Omental fat pad (tissue), 4 donors: ENCODE data around the gene ABHD3. TPM values are rescaled to one million over a fixed set of nuclear protein-coding genes. Genes with fewer than 3 reads are reported as not detected.
A peak's percentile ranks its signal among the peaks of the same experiment; 100 is the strongest.
"Not testable (repeated sequence)": the region's sequence is repeated elsewhere in the genome, so short reads cannot be mapped to it uniquely, and the experiment has no call there.

Source experiments
- ATAC-seq: fragments of 150-250 bp; one replicate; pipeline ENCODE4 v1.9.1; 2016; ENCODE audit warnings: mild to moderate bottlenecking, moderate library complexity; ENCODE audit not compliant: low FRiP score
- DNase-seq: peaks from one replicate; pipeline ENCODE4 v3.0.0-alpha.2; 2019; ENCODE audit warnings: low spot score
- total RNA-seq, 4 donors: library from RNA; depleted of rRNA; stranded (reverse); fragments of >200 nt; gene quantifications; one replicate each; pipeline ENCODE4 v1.1.0, GENCODE V29; 2016
- TF ChIP-seq, protein P1 (sequence below), 3 donors: fragments of 450-650 bp; IDR thresholded peaks; one replicate each; pipeline ENCODE4 v1.5.1; 2016 to 2017; ENCODE audit warnings: antibody characterized with exemption in 3 of 3, mild to moderate bottlenecking in 3 of 3, moderate library complexity in 2 of 3

ABHD3 gene
- total RNA-seq, 4 donors from 2014 or later = 9.6 to 26.8 (median 14.5) TPM

DNA sequence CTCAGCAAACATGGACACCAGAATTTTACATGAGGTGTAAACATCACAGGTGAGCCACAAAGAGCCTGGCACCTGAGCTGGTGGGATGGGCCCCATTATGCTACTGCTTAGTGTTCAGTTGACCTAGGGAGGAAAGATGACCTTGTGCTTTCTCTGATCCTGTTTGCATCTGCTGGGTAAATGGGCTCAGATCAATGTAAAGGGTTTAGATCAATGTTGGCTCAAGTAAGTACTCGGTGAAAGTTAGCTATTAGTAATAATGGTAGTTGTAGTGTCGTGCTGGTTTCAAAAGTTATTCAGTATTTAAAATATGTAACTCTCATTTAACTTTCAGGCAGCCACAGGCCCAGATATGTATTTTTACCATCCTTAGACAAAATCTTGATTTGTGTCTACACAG, 19.8 kb downstream of the ABHD3 start:
- no peak for ATAC-seq
- no peak for DNase-seq
- TF ChIP-seq, protein P1, sequence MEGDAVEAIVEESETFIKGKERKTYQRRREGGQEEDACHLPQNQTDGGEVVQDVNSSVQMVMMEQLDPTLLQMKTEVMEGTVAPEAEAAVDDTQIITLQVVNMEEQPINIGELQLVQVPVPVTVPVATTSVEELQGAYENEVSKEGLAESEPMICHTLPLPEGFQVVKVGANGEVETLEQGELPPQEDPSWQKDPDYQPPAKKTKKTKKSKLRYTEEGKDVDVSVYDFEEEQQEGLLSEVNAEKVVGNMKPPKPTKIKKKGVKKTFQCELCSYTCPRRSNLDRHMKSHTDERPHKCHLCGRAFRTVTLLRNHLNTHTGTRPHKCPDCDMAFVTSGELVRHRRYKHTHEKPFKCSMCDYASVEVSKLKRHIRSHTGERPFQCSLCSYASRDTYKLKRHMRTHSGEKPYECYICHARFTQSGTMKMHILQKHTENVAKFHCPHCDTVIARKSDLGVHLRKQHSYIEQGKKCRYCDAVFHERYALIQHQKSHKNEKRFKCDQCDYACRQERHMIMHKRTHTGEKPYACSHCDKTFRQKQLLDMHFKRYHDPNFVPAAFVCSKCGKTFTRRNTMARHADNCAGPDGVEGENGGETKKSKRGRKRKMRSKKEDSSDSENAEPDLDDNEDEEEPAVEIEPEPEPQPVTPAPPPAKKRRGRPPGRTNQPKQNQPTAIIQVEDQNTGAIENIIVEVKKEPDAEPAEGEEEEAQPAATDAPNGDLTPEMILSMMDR (IDR thresholded peaks at IDR 0.05) = no peak

DNA sequence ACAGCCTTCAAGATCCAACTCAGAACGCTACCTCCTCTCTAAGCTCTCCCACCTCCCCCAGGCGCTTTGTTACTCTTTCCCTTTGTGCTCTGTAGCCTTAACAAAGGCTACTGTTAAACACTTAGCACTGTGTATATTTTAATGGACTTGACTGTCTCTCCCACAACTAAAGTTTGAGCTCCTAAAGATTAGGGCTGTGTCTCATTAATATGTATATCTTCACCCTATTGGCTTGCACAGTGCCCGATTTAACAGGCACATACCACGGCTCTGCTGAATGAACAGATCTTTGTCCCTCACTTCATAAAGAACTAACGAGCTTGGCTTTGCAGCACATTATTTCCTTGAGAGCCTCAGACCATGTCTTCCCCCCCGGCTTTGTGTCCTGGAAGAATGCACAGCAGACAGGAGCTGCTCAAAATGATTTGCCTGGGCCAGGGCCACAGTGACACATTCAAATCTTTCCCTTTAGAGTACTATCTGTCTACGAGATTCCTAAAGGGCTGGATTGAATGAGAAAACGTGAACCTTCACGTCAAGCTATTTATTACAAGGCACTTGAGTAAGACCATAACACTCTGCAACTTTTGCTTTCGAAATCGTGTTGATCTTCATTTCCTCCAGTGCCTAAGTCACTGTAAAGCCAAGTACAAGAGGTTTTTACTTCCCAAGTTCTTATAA, 22.1 kb downstream of the ABHD3 start:
- TF ChIP-seq, protein P1 (IDR thresholded peaks at IDR 0.05) = no peak
- ATAC-seq = peak; percentile 75
- no peak for DNase-seq

DNA sequence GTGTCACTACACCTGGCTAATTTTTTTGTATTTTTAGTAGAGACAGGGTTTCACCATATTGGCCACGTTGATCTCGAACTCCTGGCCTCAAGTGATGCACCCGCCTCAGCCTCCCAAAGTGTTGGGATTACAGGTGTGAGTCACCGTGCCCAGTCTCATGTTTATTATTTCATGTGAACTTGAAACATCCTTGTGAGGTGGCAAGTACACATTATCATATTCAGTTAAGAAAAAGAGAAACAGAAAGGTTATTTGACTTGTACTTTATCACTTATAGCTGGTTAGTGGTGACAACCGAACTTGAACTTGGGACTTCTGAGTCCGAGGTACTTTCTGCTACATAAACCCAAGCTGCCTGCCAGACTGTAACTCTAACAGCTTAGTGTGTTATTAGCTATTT, 24.4 kb downstream of the ABHD3 start:
- DNase-seq = no peak
- TF ChIP-seq, protein P1 (IDR thresholded peaks at IDR 0.05) = no peak
- no peak for ATAC-seq

GRCh38 chr18:21678859-21679258, 25.7 kb downstream of the ABHD3 start:
- TF ChIP-seq, protein P1 (IDR thresholded peaks at IDR 0.05) = no peak
- DNase-seq (no peak), ATAC-seq (no peak)

DNA sequence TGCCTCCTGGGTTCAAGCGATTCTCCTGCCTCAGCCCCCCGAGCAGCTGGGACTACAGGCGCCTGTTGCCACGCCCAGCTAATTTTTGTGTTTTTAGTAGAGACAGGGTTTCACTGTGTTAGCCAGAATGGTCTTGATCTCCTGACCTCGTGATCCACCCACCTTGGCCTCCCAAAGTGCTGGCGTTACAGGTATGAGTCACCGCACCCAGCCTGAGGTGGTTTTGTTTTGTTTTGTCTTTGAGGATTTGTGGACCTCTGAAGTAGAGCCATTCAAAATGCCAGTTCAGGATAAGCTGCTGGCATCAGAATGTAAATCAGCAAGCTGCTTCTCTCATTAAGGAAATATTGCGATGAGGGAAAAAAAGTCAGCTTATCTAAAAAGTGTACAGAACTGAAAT, 29.2 kb downstream of the ABHD3 start:
- ATAC-seq, DNase-seq: not testable (repeated sequence)

DNA sequence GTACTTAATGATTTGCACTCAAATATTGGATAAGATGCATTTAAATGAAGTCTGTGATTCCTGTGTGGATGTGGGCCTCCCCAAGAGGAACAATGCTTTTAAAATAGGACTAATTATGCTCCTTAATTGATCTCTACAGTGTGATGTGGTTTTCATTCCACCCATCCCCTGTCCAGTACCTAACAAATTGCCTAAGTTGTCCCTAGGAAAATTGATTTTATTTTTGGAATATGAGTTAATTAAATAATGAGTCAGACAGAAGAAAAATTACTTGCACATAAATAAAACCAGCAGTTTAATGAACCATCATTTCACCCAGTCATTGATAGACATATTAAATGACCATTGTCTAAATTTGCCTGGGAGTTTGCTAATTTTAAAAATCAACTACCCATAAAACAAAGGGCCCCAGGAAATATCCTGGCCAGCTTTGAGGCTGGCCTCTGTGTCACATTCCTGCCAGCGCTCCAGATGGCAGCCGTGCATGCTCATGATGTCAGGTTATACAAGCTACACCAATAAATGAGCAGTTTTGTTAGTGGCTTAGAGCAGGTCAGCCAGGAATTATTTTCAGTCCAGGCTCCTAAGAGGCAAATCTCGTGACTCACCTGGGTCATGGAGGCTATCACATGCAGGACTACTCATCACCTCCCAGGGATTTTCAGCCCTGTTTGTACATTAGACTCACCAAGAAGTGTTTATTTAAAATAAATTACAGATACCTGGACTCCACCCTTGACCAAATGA, 31.9 kb downstream of the ABHD3 start:
- TF ChIP-seq, protein P1 (IDR thresholded peaks at IDR 0.05) = no peak
- no peak for ATAC-seq
- DNase-seq = no peak

DNA sequence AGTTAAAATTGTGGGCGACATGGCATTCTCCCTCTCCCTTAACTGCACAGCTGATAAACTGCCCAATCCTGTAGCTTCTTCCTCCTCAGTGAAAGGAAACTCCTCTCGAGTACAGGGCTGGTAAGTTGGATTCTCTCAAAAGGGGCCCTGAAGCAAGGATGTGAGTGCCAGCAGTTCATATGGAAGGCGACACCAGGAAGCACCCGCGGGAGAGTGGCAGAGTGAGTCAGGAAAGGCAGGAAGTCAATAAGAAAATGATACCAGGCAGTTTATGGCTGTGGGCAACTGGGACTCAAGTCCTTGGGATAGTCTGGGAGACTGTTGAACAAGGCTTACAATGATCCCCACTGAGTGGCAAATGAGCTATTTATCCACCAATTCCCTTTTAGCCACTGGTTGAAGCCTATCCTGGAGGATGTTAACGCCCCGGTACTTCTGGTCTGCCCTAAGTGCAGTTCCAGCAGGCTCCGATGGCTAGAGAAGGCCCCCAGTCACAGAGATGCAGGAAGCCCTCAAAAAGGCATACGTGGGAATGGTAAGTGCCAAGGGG, 34.8 kb downstream of the ABHD3 start:
- ATAC-seq (no peak), DNase-seq (no peak)
- TF ChIP-seq, protein P1 (IDR thresholded peaks at IDR 0.05) = no peak
